C4-2B (cell line): ENCODE results near the gene ZFAND2B.
"Not testable (repeated sequence)": the region's sequence is repeated elsewhere in the genome, so short reads cannot be mapped to it uniquely, and the experiment has no call there.

Experiments
- H3K27ac ChIP-seq: fragments of 450-650 bp; 2 replicates; pipeline ENCODE4 v1.5.1; 2017
- ZFX ChIP-seq: fragments of 450-650 bp; IDR thresholded peaks from 2 replicates; pipeline ENCODE4 v1.6.1; 2017
- TF ChIP-seq, protein P1 (sequence below): fragments of 450-650 bp; conservative IDR thresholded peaks from 2 replicates; pipeline ENCODE4 v1.5.1; 2017; ENCODE audit warnings: mild to moderate bottlenecking

ZFAND2B gene

GRCh38 chr2:219251656-219252055 is 45.1 kb downstream of the ZFAND2B start:
- no peak for TF ChIP-seq ZFX
- TF ChIP-seq, protein P1, sequence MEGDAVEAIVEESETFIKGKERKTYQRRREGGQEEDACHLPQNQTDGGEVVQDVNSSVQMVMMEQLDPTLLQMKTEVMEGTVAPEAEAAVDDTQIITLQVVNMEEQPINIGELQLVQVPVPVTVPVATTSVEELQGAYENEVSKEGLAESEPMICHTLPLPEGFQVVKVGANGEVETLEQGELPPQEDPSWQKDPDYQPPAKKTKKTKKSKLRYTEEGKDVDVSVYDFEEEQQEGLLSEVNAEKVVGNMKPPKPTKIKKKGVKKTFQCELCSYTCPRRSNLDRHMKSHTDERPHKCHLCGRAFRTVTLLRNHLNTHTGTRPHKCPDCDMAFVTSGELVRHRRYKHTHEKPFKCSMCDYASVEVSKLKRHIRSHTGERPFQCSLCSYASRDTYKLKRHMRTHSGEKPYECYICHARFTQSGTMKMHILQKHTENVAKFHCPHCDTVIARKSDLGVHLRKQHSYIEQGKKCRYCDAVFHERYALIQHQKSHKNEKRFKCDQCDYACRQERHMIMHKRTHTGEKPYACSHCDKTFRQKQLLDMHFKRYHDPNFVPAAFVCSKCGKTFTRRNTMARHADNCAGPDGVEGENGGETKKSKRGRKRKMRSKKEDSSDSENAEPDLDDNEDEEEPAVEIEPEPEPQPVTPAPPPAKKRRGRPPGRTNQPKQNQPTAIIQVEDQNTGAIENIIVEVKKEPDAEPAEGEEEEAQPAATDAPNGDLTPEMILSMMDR, result no peak
- H3K27ac ChIP-seq, result peak overlapping the region; percentile 84

GRCh38 chr2:219252084-219252483 is 45.5 kb downstream of the ZFAND2B start:
- H3K27ac ChIP-seq, result peak overlapping the region; percentile 84
- TF ChIP-seq ZFX, result no peak
- TF ChIP-seq, protein P1, result no peak

DNA sequence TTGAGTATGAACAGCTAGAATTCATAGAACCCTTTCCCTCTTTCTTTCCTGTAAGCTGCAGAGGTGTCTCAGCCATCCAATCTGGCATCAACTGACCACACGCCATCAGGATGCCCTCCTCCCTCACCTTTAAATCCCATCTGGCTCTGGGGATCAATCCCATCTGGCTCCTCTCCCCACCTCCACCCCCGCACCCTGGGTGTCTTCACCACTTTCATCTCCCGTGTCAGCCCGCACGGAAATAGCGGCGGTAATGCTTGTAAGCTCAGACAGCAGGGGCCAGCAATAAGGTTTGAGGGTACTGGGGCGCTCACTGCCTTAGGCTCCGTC is 46.0 kb downstream of the ZFAND2B start:
- no peak for TF ChIP-seq ZFX
- TF ChIP-seq, protein P1, result no peak
- H3K27ac ChIP-seq, result peak overlapping the region; percentile 84

DNA sequence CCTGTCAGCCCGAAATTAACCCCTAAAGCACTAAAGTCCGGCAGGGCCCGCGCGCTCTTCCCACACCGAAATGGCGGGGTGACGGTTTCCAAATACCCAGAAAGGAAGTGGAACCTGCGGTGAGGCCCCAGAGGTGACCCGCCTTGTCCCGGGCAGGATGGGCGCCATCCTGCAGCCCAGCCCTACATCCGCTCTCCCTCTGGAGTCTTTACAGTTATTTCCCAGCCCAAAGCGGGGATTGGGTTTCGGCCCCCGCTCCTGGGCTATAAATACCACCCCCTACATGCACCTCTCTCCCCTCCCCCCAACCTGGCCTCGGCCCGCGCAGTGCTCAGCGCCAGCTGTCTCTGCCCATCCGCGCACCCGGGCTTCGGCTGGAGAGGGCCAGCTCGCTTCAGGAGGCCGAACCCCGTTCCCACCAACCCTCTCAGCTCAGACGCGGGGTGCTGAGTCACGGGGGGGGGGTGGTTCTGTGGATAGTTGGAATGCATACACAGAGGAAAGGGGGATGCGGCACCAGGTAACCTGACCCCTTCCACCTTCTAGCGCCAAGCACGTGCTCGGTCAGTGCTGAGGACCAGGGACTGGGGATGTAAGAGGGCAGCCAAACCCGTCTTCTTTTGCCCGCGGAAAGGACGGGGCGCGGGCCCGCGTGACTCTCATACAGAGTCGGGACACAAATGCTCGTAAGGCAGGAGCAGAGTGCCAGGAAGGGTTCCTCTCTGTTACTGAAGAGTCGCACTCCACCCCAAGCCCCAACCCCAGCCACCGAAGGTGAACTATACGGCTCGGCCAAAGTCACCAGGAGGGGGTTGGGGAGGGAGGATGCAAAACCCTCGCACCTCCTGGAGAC is 46.5 kb downstream of the ZFAND2B start, which contains the start of gene TUBA4B:
TUBA4B (plus strand) TSS at position 344 of the 853 bp plus-strand sequence; CDS start at position 509, 165 bp downstream.
- peak; percentile 41; the same call in 1 of the 2 replicates for TF ChIP-seq ZFX
- TF ChIP-seq, protein P1, result no peak
- peak within 1 kb of the TSS; percentile 84 for H3K27ac ChIP-seq

- peak within 1 kb of the TSS; percentile 84 for H3K27ac ChIP-seq
- TF ChIP-seq ZFX, result no peak
- TF ChIP-seq, protein P1, result no peak
Observed at GRCh38 chr2:219253753-219254589, 47.4 kb downstream of the ZFAND2B start, which contains the start of gene TUBA4A. TUBA4A (minus strand) TSS chr2:219253918; CDS start chr2:219253858, 60 bp downstream.

DNA sequence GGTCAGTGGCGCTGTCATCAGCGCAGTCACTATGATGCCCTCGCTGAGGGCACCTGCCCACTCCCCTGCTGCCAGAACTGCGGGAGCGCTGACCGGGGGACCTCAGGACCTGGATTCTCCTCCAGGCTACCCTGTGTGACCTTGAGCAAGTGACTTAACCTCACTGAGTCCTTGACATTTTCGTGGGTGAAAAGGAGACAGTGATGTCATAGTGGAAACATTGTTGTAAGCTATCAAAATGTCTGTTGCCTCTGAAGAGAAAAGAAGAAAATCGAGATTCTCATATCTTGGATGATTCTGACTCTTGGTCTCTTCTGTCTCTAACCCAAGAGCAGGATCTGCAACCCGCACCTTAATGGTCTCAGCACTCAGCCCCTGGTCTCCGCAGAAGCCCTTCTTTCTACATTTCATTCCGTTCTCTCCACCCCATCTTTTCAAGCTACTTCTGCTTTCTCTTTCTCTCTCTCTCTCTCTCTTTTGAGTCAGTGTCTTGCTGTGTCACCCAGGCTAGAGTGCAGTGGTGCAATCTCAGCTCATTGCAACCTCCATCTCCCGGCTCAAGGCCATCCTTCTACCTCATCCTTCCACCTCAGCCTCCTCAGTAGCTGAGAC is 48.1 kb downstream of the ZFAND2B start:
- TF ChIP-seq, protein P1, result no peak
- no peak for TF ChIP-seq ZFX
- peak overlapping the region; percentile 84; the same call in 1 of the 2 replicates for H3K27ac ChIP-seq

GRCh38 chr2:219258942-219259341 is 52.4 kb downstream of the ZFAND2B start:
- H3K27ac ChIP-seq, result not testable (repeated sequence)
